GM11168 (cell line): ENCODE data around the gene FHL2.
"Not testable (repeated sequence)": the region's sequence is repeated elsewhere in the genome, so short reads cannot be mapped to it uniquely, and the experiment has no call there.

Experiments
- in situ Hi-C: fragments of 300-500 bp; cut with MboI; formaldehyde crosslinking; loops from one replicate; pipeline ENCODE4 v1.12.0; 2022; ENCODE audit warnings: low sequenced_read_pairs; ENCODE audit not compliant: unreplicated experiment

FHL2 gene

DNA sequence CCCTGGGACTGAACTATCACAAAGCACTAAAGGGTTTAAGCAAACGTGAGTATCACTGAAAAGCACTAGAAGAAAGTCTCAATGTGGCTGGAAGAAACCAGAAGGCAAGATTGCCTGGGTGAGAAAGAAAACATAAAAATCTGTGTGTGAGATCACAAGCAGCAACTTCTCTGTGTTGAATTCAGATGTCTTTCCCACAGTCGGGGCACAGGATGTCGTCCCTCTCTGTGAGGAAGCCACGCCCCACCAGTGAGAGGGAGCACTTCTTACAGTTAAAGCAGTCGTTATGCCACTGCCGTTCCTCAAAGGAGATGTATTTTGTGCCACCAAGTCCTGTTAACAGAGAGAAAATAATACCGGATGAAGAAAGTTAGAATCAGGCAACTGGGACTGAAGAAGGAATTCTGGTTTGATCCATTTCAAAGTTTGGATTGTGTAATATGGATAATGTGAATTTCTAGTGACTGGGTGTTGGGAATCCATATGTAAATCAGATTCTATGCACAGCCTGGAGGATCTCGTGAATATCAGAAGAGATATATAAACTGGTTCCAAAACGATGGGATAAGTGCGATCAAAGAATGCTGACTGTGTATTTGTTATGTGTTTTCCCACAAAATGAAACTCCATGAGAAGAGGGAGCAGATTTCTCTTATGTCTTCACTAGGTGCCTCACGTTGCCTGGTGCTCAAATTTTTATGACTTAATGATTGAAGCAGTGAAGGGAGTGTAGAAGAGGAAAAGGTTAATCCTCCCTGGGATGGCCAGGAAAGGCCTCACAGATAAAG, 37.6 kb downstream of the FHL2 start:
- in situ Hi-C loops, result no loop called here

DNA sequence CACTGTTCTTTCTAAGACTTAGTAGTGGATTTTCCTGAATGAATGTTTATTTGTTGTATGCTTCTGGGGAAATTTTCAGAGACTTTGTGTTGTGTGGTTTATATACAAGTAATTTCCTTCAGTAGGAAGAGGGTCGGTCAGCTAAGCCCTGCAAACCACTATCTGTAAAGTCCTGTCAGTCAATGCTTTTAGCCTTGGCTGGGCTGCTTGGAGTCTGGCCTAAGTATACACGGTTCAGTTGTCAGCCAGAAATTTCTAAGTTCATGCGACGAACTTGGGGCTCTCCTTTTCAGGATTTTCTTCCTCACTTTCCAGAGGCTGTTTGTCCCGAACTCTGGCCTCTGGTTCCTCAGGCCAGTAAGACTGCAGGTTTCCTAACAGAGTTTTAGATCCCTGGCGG, 40.3 kb downstream of the FHL2 start:
- in situ Hi-C loops, result no loop called here

GRCh38 chr2:105357122-105357521, 41.7 kb downstream of the FHL2 start:
- in situ Hi-C loops, result no loop called here

GRCh38 chr2:105344704-105345345, 54.0 kb downstream of the FHL2 start:
- in situ Hi-C loops, result no loop called here

- in situ Hi-C loops, result no loop called here
Observed at GRCh38 chr2:105339414-105339813, 59.4 kb downstream of the FHL2 start.

GRCh38 chr2:105338020-105338385, 60.8 kb downstream of the FHL2 start:
- in situ Hi-C loops, result no loop called here

- in situ Hi-C loops, result no loop called here
Observed at GRCh38 chr2:105337122-105338019, 61.5 kb downstream of the FHL2 start, which contains the start of gene C2orf49. Gene C2orf49 (plus strand): TSS chr2:105337540. CDS start chr2:105337588, 48 bp downstream.

DNA sequence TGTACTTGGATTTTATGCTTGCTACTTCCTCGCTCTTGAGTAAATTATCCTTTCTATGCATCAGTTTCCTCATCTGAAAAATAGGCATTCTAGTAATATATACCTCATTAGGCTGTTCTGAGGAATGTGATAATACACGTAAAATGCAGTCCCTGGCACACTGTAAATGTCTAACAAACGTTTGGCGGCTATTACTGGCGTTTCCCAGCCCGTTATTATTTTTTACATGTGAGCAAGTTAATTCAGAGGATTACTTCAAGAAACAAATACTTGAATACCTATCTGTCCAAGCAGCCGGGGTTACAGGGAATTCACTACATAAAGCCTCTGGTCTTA, 62.1 kb downstream of the FHL2 start:
- in situ Hi-C loops, result no loop called here

- in situ Hi-C loops, result no loop called here
Observed at GRCh38 chr2:105335469-105335868, 63.4 kb downstream of the FHL2 start.

DNA sequence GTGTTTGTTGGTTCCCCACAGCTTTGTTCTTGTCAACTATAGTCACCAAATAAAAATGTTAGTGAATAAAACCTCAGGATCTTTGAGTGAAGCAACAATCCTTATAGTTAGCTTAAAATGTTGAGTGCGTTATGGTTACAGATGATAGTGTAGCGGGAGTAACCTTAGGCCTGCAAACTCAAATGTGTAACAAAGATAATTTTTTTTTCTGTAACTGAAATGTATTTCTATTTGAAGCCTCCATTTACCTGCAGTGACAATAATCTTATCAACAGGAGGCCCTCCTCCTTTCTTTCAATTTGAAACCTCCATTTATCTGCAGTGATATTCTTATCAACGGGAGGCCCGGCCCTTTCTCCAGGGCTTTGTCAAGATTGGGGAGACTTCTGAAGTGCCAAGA, 64.6 kb downstream of the FHL2 start:
- in situ Hi-C loops, result no loop called here

DNA sequence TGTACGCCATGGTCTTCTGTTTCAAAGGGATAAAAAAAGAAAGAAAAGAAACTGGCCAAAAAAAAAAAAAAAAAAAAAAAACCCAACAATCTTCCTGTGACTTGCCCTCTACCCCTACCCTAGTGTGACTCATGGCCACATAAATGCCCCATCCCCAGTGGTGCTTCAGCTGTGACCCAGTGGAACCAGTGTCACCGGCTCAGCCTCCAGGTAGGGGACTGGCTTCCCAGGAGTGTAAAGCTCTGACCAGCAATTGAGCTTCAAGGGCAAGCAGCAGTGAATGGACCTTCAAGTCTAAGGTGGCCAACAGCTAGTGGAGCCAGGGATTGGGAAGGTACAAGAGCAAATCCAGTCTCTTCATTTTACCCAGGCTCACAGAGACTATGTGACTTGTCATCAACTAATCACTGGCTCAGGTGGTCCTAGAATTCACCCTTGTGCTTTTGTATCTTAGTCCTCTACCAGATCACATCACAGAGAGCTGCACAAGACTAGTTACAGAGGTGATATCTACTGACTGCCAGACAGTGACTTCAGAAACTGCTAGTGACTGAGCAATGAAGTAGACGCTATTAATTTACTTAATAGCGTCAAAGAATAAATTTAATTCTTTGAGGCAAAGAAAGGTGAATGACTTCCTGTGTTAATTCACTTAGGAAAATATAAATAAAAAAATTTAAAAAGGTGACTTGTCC, 68.0 kb downstream of the FHL2 start:
- in situ Hi-C loops, result no loop called here

DNA sequence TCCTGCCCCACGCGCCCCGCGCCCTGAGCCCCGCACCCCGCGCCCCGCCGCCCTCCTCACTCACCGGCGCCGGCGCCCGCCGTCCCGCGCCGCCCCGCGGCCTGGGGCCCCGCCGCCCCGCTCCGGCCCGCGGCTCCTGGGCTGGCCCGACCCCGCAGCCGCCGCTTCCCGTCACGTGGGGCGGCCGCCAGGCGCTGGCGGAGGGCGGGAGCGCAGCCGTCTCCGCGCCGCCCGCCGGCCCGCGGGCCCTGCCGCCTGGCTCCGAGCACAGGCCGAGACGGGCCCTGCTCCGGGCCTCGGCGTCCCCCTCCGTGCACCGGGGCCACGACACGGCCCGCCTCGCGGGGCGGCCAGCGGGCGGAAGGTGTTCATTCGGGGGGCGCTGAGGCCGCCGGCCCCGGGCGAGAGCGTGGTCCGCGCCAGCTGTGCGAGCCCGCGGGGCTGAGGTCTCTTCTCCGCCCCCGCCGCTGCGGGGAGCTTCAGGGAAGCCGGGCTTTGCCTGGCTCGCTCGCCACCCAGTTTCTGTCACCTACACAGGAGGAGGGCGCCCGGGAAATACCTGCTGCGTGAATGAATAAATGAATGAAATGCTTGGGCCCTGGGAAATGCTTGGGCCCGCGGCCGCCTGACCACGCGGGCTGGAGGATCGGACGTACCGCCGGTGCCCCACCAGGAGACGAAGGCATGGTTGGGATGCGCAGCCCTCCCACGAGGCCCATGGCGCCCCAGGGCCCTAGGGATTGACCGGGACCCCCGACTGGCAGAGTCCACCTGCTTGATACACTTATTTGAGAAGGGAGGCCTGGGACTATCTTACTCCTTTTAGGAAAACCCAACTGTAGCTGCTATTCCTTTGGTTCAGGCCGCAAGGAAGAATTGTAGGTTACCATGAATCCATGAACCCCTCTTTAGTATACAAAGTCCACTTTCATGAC, 69.0 kb downstream of the FHL2 start, which contains the start of gene TGFBRAP1:
TSS of gene TGFBRAP1 (minus strand) at position 175 of the 935 bp plus-strand sequence. CDS start 21,434 bp downstream, outside the sequence.
- in situ Hi-C loops, result no loop called here

GRCh38 chr2:105329197-105329554, 69.7 kb downstream of the FHL2 start:
- in situ Hi-C loops, result no loop called here

- in situ Hi-C loops, result no loop called here
Observed at GRCh38 chr2:105328281-105329196, 70.3 kb downstream of the FHL2 start.

GRCh38 chr2:105327690-105328089, 71.2 kb downstream of the FHL2 start:
- in situ Hi-C loops, result no loop called here

GRCh38 chr2:105327271-105327670, 71.6 kb downstream of the FHL2 start:
- in situ Hi-C loops, result not testable (repeated sequence)

DNA sequence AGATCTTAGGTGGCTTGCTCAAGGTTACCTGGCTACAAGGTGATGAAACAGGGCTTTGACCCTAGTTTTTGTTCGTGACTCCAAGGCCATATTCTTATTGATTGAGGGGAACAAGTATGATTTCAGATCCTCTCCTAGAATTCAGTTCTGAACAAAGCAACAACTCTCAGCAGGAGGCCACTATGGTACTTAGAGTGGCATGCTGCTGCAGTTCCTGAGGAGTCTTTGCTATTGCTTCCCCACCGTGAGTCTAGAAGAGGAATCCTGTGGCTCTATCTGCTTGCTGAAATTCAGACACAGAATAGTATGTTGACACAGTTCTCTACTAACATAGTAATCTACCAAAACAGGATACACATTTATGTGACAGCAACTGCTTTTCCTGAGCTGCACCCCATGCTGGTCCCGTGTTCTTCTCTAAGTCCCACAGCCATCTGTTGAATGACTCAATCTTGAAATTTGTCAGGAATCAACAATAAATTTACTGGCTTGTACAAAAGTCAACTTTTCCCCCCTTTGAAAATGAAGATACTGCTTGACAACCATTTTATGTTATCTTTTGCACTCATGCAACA, 73.4 kb downstream of the FHL2 start:
- in situ Hi-C loops, result no loop called here

DNA sequence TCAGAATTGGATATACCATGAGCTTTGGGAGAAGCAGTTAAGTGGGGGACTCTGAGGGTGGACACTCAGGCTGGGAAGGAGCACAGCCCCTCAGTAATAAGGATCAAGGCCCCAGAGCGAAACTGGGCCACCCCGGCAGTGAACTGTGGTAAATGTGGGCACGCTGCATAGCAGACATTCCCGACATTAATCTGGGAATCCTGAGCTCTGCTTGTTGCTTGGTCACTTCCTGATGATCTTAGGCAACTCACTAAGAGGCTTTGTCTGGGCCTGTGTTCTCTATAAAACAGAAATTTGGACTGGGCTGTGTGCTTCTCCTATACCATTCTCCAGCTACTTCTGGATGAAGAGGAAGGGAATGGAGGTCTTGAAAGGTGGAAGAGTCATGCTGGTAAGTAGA, 74.1 kb downstream of the FHL2 start:
- in situ Hi-C loops, result no loop called here
